BLaER1 treated with 17β-estradiol and CSF1 and Interleukin-3, amounts not matched to agents 10 nM and 100 nM (cell line): ENCODE measurements around the gene HPCA.

Experiments
- H3K27ac ChIP-seq, 11 experiments: shearing (Covaris generic); formaldehyde crosslinking; 2 replicates each; pipeline ENCODE4 v1.8.1; 2022
- H3K27me3 ChIP-seq, 11 experiments: shearing (Covaris generic); formaldehyde crosslinking; 2 replicates each; pipeline ENCODE4 v1.8.1; 2022
- H3K36me3 ChIP-seq, 11 experiments: shearing (Covaris generic); formaldehyde crosslinking; 2 replicates each; pipeline ENCODE4 v1.8.1; 2022
- H3K4me1 ChIP-seq, 10 experiments: shearing (Covaris generic); formaldehyde crosslinking; 2 replicates each; pipeline ENCODE4 v1.8.1; 2022
- H3K4me2 ChIP-seq, 11 experiments: shearing (Covaris generic); formaldehyde crosslinking; 2 replicates each; pipeline ENCODE4 v1.8.1; 2022
- H3K4me3 ChIP-seq, 10 experiments: shearing (Covaris generic); formaldehyde crosslinking; 2 replicates each; pipeline ENCODE4 v1.8.1; 2022
- H3K9ac ChIP-seq, 11 experiments: shearing (Covaris generic); formaldehyde crosslinking; 2 replicates each; pipeline ENCODE4 v1.8.1; 2022
- H3K9me3 ChIP-seq, 11 experiments: shearing (Covaris generic); formaldehyde crosslinking; replicated peaks in 1 of 11; 2 replicates each; pipeline ENCODE4 v1.8.1; 2022
- H4K20me1 ChIP-seq, 11 experiments: shearing (Covaris generic); formaldehyde crosslinking; 2 replicates each; pipeline ENCODE4 v1.8.1; 2022
- Cebpa-rat ChIP-seq, 11 experiments: shearing (Covaris generic); IDR thresholded peaks; 2 replicates each; pipeline ENCODE4 v1.8.1; 2022

HPCA gene

DNA sequence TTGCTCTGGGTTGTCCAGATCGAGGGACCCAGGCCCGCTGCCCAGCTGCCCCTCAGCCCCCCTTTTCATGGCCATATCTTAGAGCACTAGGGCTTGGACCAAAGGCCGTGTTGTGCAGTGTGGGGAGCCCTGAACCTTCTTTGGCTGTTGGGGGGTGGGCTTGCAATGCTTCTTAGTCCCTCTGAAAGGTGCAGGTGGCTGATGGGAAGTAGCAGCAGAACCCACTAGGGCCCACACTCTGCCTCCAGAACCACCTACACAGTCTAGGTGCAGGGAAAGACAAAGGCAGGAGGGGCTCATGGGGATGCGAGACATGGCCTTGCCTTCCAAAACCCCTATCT lies 2.3 kb upstream of the HPCA start:
- Histone ChIP-seq H3K9me3 (no peaks in the 10 kb centered on the region), H3K27me3 (peaks cover 22 to 31% (median 27%) of the 10 kb centered on the region in 11 experiments), H3K4me2 (no peak overlapping the region), H3K36me3 (no peaks in the 10 kb centered on the region), H3K9ac (no peak overlapping the region), H4K20me1 (peaks cover 0 to 16% (median 0%) of the 10 kb centered on the region in 11 experiments; a peak in 3 of 22 replicates), H3K4me3 (no peak overlapping the region), H3K4me1 (peaks cover 0 to 7% (median 0%) of the 10 kb centered on the region in 10 experiments; a peak in 3 of 20 replicates), H3K27ac (no peak overlapping the region)
- TF ChIP-seq Cebpa-rat (IDR thresholded peaks at IDR 0.05) = no peak

DNA sequence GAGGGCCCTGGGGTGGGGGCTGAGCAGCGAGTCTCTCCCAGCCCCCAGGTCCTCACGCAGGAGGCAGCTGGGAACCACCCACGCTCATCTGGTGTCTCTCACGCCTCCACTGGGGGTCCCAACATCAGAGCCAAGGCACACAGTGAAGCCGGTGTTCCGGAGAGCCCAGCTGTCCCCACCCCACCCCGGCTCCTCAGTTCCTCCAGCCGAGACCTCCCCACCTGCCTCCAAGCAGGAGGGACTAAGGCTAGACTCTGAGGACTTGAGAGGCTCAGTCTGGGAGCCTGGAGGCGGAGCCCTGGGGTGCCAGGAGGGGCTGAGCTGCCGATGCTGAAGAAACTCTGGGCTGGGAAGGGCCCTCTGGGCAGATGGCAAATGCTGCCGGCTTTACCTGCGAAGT lies 1.6 kb upstream of the HPCA start:
- TF ChIP-seq Cebpa-rat (IDR thresholded peaks at IDR 0.05) = no peak

DNA sequence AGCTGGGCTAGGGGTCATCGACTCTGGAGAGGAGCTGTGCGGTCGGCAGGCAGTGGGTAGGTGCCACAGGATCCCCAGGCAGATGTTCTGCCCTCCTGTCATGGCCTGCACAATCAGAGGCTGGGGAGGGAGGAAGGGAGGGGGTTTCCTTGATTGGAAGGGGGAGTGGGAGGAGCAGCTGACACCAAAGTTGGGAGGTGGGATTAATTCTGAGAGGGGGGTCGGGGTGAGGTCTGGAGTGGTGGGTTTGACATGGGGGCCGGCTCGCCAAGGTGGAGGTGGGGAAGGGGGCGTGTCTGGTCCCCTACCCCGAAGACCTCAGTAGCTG lies 651 bp upstream of the HPCA start:
- H4K20me1 ChIP-seq = peaks cover 0 to 18% (median 0%) of the 10 kb centered on the region in 11 experiments; a peak in 3 of 22 replicates
- no peaks in the 10 kb centered on the region for H3K36me3 ChIP-seq
- no peak for TF ChIP-seq Cebpa-rat (IDR thresholded peaks at IDR 0.05)
- peaks cover 22 to 31% (median 27%) of the 10 kb centered on the region in 11 experiments for H3K27me3 ChIP-seq
- peaks cover 0 to 7% (median 0%) of the 10 kb centered on the region in 10 experiments; a peak in 3 of 20 replicates for H3K4me1 ChIP-seq
- H3K9me3 ChIP-seq = no peaks in the 10 kb centered on the region
- no peak overlapping the region for H3K4me3 ChIP-seq
- no peak overlapping the region for H3K27ac ChIP-seq
- H3K9ac ChIP-seq = no peak overlapping the region
- H3K4me2 ChIP-seq = no peak overlapping the region

More for the DNA sequence above, 1.6 kb upstream of the HPCA start:
- no peaks in the 10 kb centered on the region for H3K36me3 ChIP-seq
- no peak overlapping the region for H3K9ac ChIP-seq
- peaks cover 0 to 16% (median 0%) of the 10 kb centered on the region in 11 experiments; a peak in 3 of 22 replicates for H4K20me1 ChIP-seq
- no peak overlapping the region for H3K27ac ChIP-seq
- peaks cover 22 to 31% (median 27%) of the 10 kb centered on the region in 11 experiments for H3K27me3 ChIP-seq
- H3K4me2 ChIP-seq = no peak overlapping the region
- peaks cover 0 to 7% (median 0%) of the 10 kb centered on the region in 10 experiments; a peak in 3 of 20 replicates for H3K4me1 ChIP-seq
- no peaks in the 10 kb centered on the region for H3K9me3 ChIP-seq
- H3K4me3 ChIP-seq = no peak overlapping the region

DNA sequence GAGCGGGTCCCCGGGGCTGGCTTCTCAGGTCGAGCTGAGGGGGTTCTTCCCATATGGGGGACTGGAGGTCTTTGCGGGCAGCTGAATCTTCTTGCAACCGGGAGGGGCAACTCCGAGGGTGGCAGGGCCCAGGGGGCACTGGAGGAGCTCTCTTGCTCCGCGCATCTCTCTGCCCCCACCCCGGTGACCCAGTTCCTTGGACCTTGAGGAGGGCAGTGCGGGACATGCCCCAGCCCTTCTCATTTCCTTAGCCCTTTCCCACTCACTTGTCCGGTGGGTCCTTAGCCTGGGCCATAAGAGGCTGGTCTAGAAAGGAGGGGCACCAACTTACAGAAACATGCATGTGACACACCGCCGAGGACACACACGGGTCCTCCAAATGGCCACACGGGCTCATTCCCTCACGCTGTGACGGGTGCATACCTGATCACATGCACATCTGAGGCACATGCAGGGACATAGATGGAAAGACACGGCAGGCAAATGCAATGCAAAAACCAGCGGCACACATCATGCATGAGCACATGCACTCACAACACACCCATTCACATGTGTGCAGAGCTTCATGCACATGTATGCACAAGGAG lies 630 bp downstream of the HPCA start:
- Histone ChIP-seq H3K9ac (no peak overlapping the region), H3K27ac (no peak overlapping the region), H4K20me1 (peaks cover 0 to 24% (median 0%) of the 10 kb centered on the region in 11 experiments; a peak in 4 of 22 replicates), H3K9me3 (no peaks in the 10 kb centered on the region), H3K4me2 (no peak overlapping the region), H3K4me3 (no peak overlapping the region), H3K27me3 (peaks cover 22 to 36% (median 29%) of the 10 kb centered on the region in 11 experiments), H3K4me1 (peaks cover 0 to 5% (median 0%) of the 10 kb centered on the region in 10 experiments; a peak in 3 of 20 replicates), H3K36me3 (no peaks in the 10 kb centered on the region)
- no peak for TF ChIP-seq Cebpa-rat (IDR thresholded peaks at IDR 0.05)

DNA sequence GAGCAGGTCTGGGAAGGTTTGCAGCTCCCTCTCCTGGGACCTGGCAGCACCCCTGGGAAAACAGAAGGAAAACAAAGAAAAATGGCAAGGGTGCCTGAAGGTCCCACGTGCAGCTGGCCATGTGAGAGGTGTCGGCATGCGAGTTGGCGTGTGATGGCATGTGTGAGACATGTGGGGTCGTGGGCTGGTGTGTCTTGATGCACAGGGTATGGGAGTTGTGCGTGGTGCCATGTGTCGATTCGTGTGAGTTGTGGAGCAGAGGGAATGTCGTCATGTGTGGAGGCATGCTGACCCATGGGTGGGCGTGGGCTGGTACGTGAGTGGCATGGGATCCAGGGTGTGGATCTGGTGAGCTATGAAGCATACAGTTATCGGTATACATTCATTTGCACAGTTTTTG lies 1.3 kb downstream of the HPCA start:
- H3K4me3 ChIP-seq = no peak overlapping the region
- TF ChIP-seq Cebpa-rat (IDR thresholded peaks at IDR 0.05) = no peak
- peaks cover 26 to 43% (median 36%) of the 10 kb centered on the region in 11 experiments for H3K27me3 ChIP-seq
- H4K20me1 ChIP-seq = peaks cover 0 to 24% (median 0%) of the 10 kb centered on the region in 11 experiments; a peak in 4 of 22 replicates
- no peaks in the 10 kb centered on the region for H3K9me3 ChIP-seq
- no peaks in the 10 kb centered on the region for H3K36me3 ChIP-seq
- H3K9ac ChIP-seq = no peak overlapping the region
- no peak overlapping the region for H3K4me2 ChIP-seq
- peaks cover 0 to 4% (median 2%) of the 10 kb centered on the region in 10 experiments; a peak in 6 of 20 replicates for H3K4me1 ChIP-seq
- H3K27ac ChIP-seq = no peak overlapping the region

DNA sequence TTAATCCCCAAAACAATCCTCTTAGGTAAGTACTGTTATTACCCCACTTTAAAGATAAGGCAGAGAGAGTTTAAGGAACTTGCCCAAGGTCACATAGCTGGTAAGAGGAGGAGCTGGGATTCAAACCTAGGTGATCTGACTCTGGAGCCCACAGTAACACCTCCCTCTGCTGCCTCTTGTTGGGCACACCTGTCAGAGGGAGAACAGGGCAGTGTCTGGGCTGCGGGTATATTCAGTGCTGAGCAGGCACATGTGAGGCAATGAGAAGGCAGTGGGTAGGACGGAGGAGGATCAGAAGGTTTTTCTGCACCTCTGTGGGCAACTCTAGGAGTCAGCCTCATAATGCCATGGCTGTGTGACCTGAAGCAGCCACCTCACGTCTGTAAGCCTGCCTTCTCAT lies 1.8 kb downstream of the HPCA start:
- Histone ChIP-seq H3K36me3 (no peaks in the 10 kb centered on the region), H3K4me1 (peaks cover 0 to 9% (median 5%) of the 10 kb centered on the region in 10 experiments; a peak in 8 of 20 replicates), H3K9me3 (no peaks in the 10 kb centered on the region), H3K27ac (no peak overlapping the region), H3K27me3 (peaks cover 31 to 48% (median 41%) of the 10 kb centered on the region in 11 experiments), H3K4me3 (no peak overlapping the region), H3K4me2 (no peak overlapping the region), H3K9ac (no peak overlapping the region), H4K20me1 (peaks cover 0 to 24% (median 0%) of the 10 kb centered on the region in 11 experiments; a peak in 4 of 22 replicates)
- no peak for TF ChIP-seq Cebpa-rat (IDR thresholded peaks at IDR 0.05)

DNA sequence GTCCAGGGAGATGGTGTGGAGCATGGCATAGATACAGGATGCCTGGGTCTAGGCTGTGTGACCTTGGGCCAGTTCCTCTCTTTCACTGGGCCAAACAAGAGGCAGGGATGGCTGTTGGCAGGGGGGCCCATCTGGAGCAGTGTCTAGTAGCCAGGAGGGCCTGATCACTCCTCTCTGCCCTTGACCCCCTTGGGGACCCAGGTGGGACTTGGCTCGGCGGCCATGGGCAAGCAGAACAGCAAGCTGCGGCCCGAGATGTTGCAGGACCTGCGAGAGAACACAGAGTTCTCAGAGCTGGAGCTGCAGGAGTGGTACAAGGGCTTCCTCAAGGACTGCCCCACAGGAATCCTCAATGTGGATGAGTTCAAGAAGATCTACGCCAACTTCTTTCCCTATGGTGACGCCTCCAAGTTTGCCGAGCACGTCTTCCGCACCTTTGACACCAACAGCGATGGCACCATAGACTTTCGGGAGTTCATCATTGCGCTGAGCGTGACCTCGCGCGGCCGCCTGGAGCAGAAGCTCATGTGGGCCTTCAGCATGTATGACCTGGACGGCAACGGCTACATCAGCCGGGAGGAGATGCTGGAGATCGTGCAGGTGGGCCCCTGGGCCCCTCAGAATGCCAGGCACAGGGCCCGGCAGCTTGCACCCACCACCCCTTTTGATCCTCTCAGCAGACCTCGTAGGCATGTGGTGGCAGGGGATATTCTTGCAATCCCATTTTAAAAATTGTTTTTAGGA lies 2.6 kb downstream of the HPCA start:
- H3K27me3 ChIP-seq = peaks cover 38 to 55% (median 47%) of the 10 kb centered on the region in 11 experiments

DNA sequence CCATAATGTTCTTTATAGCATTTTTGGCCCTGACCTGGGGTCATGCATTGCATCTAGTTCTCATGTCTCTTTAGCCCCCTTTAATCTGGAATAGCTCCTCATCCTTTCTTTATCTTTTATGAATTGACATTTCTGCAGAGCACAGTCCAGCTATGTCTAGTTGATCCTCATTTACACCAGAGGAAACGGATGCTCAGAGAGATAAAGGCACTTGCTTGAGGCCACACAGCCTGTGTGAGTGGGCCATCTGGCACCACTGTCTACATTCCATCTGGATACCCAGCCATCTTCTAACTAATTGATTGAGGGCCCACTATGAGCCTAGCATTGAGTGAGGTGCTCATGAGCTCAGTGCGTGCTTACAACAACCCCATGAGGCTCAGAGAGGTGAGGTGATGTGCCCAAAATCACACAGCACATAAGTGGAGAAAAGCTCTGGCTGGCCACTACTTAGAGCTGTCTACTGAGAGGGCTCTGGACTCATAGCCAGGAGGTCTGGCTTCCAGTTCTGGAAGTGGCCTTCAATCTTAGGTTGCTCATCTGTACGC lies 3.5 kb downstream of the HPCA start:
- TF ChIP-seq Cebpa-rat (IDR thresholded peaks at IDR 0.05) = no peak
- peaks cover 45 to 62% (median 56%) of the 10 kb centered on the region in 11 experiments for H3K27me3 ChIP-seq
- H3K27ac ChIP-seq = no peak overlapping the region
- no peaks in the 10 kb centered on the region for H3K36me3 ChIP-seq
- no peak overlapping the region for H3K4me3 ChIP-seq
- H4K20me1 ChIP-seq = peaks cover 0 to 24% (median 0%) of the 10 kb centered on the region in 11 experiments; a peak in 4 of 22 replicates
- peaks cover 0 to 19% (median 8%) of the 10 kb centered on the region in 10 experiments; a peak in 10 of 20 replicates for H3K4me1 ChIP-seq
- no peaks in the 10 kb centered on the region for H3K9me3 ChIP-seq
- H3K9ac ChIP-seq = no peak overlapping the region
- H3K4me2 ChIP-seq = no peak overlapping the region

More for the DNA sequence above, 2.6 kb downstream of the HPCA start:
- Histone ChIP-seq H3K27ac (no peak overlapping the region), H3K9ac (no peak overlapping the region), H3K4me1 (peaks cover 0 to 15% (median 7%) of the 10 kb centered on the region in 10 experiments; a peak in 10 of 20 replicates), H3K9me3 (no peaks in the 10 kb centered on the region), H4K20me1 (peaks cover 0 to 24% (median 0%) of the 10 kb centered on the region in 11 experiments; a peak in 4 of 22 replicates), H3K36me3 (no peaks in the 10 kb centered on the region), H3K4me3 (no peak overlapping the region), H3K4me2 (no peak overlapping the region)
- no peak for TF ChIP-seq Cebpa-rat (IDR thresholded peaks at IDR 0.05)
